Measurements from ENCODE around the gene MARCHF11.

MARCHF11 gene

DNA sequence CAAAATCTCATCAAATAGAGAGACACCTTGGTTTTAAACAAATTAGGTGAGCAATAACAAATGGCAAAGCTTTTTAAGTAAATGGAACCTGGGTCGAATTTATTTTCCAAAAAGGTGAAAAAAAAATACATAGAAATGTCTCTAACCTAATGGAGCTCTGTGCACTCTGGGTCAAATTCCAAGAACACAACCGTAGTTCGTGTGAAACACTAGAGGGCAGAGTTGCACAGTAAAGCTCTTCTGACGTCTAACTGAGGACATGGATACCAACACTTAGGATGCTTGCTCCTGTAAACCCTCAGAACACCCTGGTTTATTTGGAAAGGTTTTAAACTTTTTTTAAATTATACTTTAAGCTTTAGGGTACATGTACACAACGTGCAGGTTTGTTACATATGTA is 18.9 kb downstream of the MARCHF11 start:
- Histone ChIP-seq H3K9me3 (ENCODE audit: insufficient read depth, low read length) (no peaks in the 10 kb centered on the region), H3K36me3 (ENCODE audit: insufficient read depth, insufficient read length, low read length) (no peaks in the 10 kb centered on the region), H3K4me1 (ENCODE audit: insufficient read depth, insufficient read length) (no peaks in the 10 kb centered on the region), H3K27me3 (ENCODE audit: insufficient read depth, insufficient read length) (no peaks in the 10 kb centered on the region), H3K9ac (ENCODE audit: insufficient read length, low read depth) (no peak overlapping the region), H3K4me3 (ENCODE audit: insufficient read length, low read depth) (no peak overlapping the region)
- TF ChIP-seq SUZ12 (IDR thresholded peaks at IDR 0.05; ENCODE audit: extremely low read depth, insufficient read depth, insufficient read length) (no peak), YY1 (IDR thresholded peaks at IDR 0.05; ENCODE audit: insufficient read depth, insufficient read length) (no peak), ZNF274 (IDR thresholded peaks at IDR 0.05; ENCODE audit: low read depth, low read length) (no peak)
- peak; percentile 51 for DNase-seq (ENCODE audit: low read depth, low spot score)

- no peaks in the 10 kb centered on the region for H3K27me3 ChIP-seq (ENCODE audit: insufficient read depth, insufficient read length)
- no peak for DNase-seq (ENCODE audit: low read depth, low spot score)
- H3K9ac ChIP-seq (ENCODE audit: insufficient read length, low read depth): no peak overlapping the region
- TF ChIP-seq ZNF274 (IDR thresholded peaks at IDR 0.05; ENCODE audit: low read depth, low read length): no peak
- no peak for TF ChIP-seq YY1 (IDR thresholded peaks at IDR 0.05; ENCODE audit: insufficient read depth, insufficient read length)
- TF ChIP-seq SUZ12 (IDR thresholded peaks at IDR 0.05; ENCODE audit: extremely low read depth, insufficient read depth, insufficient read length): no peak
- no peaks in the 10 kb centered on the region for H3K4me1 ChIP-seq (ENCODE audit: insufficient read depth, insufficient read length)
- no peaks in the 10 kb centered on the region for H3K36me3 ChIP-seq (ENCODE audit: insufficient read depth, insufficient read length, low read length)
- no peaks in the 10 kb centered on the region for H3K9me3 ChIP-seq (ENCODE audit: insufficient read depth, low read length)
- H3K4me3 ChIP-seq (ENCODE audit: insufficient read length, low read depth): no peak overlapping the region
Measured at GRCh38 chr5:16159636-16160035, 20.0 kb downstream of the MARCHF11 start.

DNA sequence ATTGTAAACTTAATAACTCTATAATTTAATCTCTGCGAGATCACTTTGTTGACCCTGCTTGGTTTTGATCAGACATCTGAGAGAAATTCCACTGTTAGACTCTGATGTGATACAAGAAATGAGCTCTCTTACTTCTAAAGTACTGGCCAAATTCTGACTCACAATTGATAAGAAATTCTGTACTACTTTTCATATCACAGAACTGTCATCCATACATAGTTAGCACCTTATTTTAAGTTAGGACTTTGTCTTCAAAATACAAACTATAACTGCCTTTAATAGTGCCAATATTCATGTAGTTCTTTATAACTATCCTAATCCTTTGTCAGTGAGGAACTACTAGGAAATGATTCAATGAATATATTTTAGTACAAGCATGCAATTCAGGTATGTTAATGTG is 23.4 kb downstream of the MARCHF11 start:
- Histone ChIP-seq H3K4me1 (ENCODE audit: insufficient read depth, insufficient read length) (no peaks in the 10 kb centered on the region), H3K9ac (ENCODE audit: insufficient read length, low read depth) (no peak overlapping the region), H3K27me3 (ENCODE audit: insufficient read depth, insufficient read length) (no peaks in the 10 kb centered on the region), H3K4me3 (ENCODE audit: insufficient read length, low read depth) (no peak overlapping the region), H3K9me3 (ENCODE audit: insufficient read depth, low read length) (no peaks in the 10 kb centered on the region), H3K36me3 (ENCODE audit: insufficient read depth, insufficient read length, low read length) (no peaks in the 10 kb centered on the region)
- DNase-seq (ENCODE audit: low read depth, low spot score): no peak
- no peak for TF ChIP-seq ZNF274 (IDR thresholded peaks at IDR 0.05; ENCODE audit: low read depth, low read length)
- TF ChIP-seq YY1 (IDR thresholded peaks at IDR 0.05; ENCODE audit: insufficient read depth, insufficient read length): no peak
- no peak for TF ChIP-seq SUZ12 (IDR thresholded peaks at IDR 0.05; ENCODE audit: extremely low read depth, insufficient read depth, insufficient read length)

DNA sequence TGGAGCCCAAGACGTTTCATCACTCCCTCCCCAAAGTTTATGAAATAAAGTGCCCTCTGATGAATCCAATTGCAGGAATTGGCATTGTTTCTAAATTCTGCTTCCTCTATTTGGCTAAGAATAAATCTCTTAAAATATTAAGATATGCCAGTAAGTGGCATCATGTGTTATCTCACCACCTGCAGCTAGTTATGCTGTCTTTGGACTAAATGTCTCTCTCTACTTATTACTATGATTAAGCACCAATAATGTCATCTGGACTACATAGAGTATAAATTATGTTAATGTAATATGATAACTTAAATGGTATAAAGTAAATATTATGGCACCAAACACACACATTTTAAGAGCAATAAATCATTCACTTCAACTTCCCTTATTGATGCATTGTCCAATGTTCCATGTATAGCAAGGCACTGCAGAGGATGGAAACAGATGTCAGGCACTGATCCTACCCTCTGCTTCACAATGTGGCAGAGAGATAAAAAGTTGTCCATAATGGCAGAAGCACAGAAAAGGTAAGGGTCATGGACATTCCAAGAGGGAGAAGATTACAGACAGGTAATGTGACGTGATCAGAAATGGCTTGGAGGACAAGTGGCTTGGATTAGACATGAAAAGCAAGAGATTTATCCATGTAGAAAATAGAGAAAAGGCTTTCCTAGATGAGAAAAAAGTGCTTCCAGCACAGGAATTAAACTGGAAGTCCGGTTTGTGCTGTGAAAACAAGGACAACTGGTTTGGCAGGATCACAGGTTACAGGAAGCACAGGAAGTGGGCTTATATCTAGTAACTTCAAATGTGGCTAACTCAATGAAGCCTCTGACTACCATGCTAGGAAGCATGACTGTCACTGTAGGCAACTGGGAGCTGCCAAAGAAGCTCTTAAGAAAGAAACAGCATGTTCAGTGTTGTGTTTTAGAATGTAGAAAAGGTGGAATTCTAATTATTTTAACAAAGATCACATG is 26.7 kb downstream of the MARCHF11 start:
- peaks cover 5% of the 10 kb centered on the region; the same call in 1 of the 2 replicates for H3K9me3 ChIP-seq (ENCODE audit: insufficient read depth, low read length)
- TF ChIP-seq SUZ12 (IDR thresholded peaks at IDR 0.05; ENCODE audit: extremely low read depth, insufficient read depth, insufficient read length) (no peak), ZNF274 (IDR thresholded peaks at IDR 0.05; ENCODE audit: low read depth, low read length) (no peak), YY1 (IDR thresholded peaks at IDR 0.05; ENCODE audit: insufficient read depth, insufficient read length) (no peak)
- no peak for DNase-seq (ENCODE audit: low read depth, low spot score)
- no peaks in the 10 kb centered on the region for H3K27me3 ChIP-seq (ENCODE audit: insufficient read depth, insufficient read length)
- no peak overlapping the region for H3K4me3 ChIP-seq (ENCODE audit: insufficient read length, low read depth)
- H3K9ac ChIP-seq (ENCODE audit: insufficient read length, low read depth): no peak overlapping the region
- H3K4me1 ChIP-seq (ENCODE audit: insufficient read depth, insufficient read length): no peaks in the 10 kb centered on the region
- no peaks in the 10 kb centered on the region for H3K36me3 ChIP-seq (ENCODE audit: insufficient read depth, insufficient read length, low read length)

- Histone ChIP-seq H3K9me3 (ENCODE audit: insufficient read depth, low read length) (peaks cover 5% of the 10 kb centered on the region; the same call in 1 of the 2 replicates), H3K4me1 (ENCODE audit: insufficient read depth, insufficient read length) (no peaks in the 10 kb centered on the region), H3K9ac (ENCODE audit: insufficient read length, low read depth) (no peak overlapping the region), H3K27me3 (ENCODE audit: insufficient read depth, insufficient read length) (no peaks in the 10 kb centered on the region), H3K36me3 (ENCODE audit: insufficient read depth, insufficient read length, low read length) (no peaks in the 10 kb centered on the region), H3K4me3 (ENCODE audit: insufficient read length, low read depth) (no peak overlapping the region)
- DNase-seq (ENCODE audit: low read depth, low spot score): no peak
- no peak for TF ChIP-seq YY1 (IDR thresholded peaks at IDR 0.05; ENCODE audit: insufficient read depth, insufficient read length)
- no peak for TF ChIP-seq SUZ12 (IDR thresholded peaks at IDR 0.05; ENCODE audit: extremely low read depth, insufficient read depth, insufficient read length)
- no peak for TF ChIP-seq ZNF274 (IDR thresholded peaks at IDR 0.05; ENCODE audit: low read depth, low read length)
Measured at GRCh38 chr5:16149621-16150020, 30.0 kb downstream of the MARCHF11 start.

- TF ChIP-seq SUZ12 (IDR thresholded peaks at IDR 0.05; ENCODE audit: extremely low read depth, insufficient read depth, insufficient read length): no peak
- TF ChIP-seq ZNF274 (IDR thresholded peaks at IDR 0.05; ENCODE audit: low read depth, low read length): no peak
- TF ChIP-seq YY1 (IDR thresholded peaks at IDR 0.05; ENCODE audit: insufficient read depth, insufficient read length): no peak
- peaks cover 5% of the 10 kb centered on the region; the same call in 1 of the 2 replicates for H3K9me3 ChIP-seq (ENCODE audit: insufficient read depth, low read length)
- DNase-seq (ENCODE audit: low read depth, low spot score): no peak
- no peaks in the 10 kb centered on the region for H3K36me3 ChIP-seq (ENCODE audit: insufficient read depth, insufficient read length, low read length)
- H3K27me3 ChIP-seq (ENCODE audit: insufficient read depth, insufficient read length): no peaks in the 10 kb centered on the region
- no peak overlapping the region for H3K4me3 ChIP-seq (ENCODE audit: insufficient read length, low read depth)
- H3K9ac ChIP-seq (ENCODE audit: insufficient read length, low read depth): no peak overlapping the region
- no peaks in the 10 kb centered on the region for H3K4me1 ChIP-seq (ENCODE audit: insufficient read depth, insufficient read length)
Measured at GRCh38 chr5:16147179-16147900, 32.3 kb downstream of the MARCHF11 start.

DNA sequence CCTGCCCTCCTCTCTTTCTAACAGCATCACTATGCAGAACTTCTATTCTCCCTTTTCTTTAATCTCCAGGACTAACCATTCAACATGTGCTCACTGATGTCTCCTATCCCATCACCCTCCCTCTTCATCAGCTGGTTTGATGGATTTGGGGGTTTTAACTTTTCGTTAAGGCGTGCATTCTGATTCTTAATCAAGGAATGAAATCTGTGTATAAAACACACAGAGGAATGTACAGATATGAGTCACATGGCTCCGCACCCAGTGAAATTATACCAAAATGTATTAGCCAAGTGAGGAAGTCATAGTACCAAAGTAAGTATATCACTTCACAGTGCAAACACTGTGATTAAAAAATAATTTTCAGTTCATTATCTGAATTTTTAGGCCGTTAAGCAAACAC is 35.2 kb downstream of the MARCHF11 start:
- Histone ChIP-seq H3K4me1 (ENCODE audit: insufficient read depth, insufficient read length) (no peaks in the 10 kb centered on the region), H3K36me3 (ENCODE audit: insufficient read depth, insufficient read length, low read length) (no peaks in the 10 kb centered on the region), H3K9ac (ENCODE audit: insufficient read length, low read depth) (no peak overlapping the region), H3K9me3 (ENCODE audit: insufficient read depth, low read length) (peaks cover 3% of the 10 kb centered on the region; the same call in 1 of the 2 replicates), H3K4me3 (ENCODE audit: insufficient read length, low read depth) (no peak overlapping the region), H3K27me3 (ENCODE audit: insufficient read depth, insufficient read length) (no peaks in the 10 kb centered on the region)
- TF ChIP-seq YY1 (IDR thresholded peaks at IDR 0.05; ENCODE audit: insufficient read depth, insufficient read length) (no peak), SUZ12 (IDR thresholded peaks at IDR 0.05; ENCODE audit: extremely low read depth, insufficient read depth, insufficient read length) (no peak), ZNF274 (IDR thresholded peaks at IDR 0.05; ENCODE audit: low read depth, low read length) (no peak)
- DNase-seq (ENCODE audit: low read depth, low spot score): no peak
